ENCODE results near the gene SPSB1.
"Not testable (repeated sequence)": the region's sequence is repeated elsewhere in the genome, so short reads cannot be mapped to it uniquely, and the experiment has no call there.

The SPSB1 gene

GRCh38 chr1:9374748-9375341, 82.2 kb downstream of the SPSB1 start:
- Histone ChIP-seq H3K4me3 (ENCODE audit: low read length) (no peak overlapping the region), H3K9me3 (ENCODE audit: control insufficient read depth, low read length) (no peaks in the 10 kb centered on the region), H3K4me1 (ENCODE audit: control insufficient read depth, insufficient read depth, low read length) (peaks cover 12% of the 10 kb centered on the region), H3K9ac (ENCODE audit: low read length) (no peak overlapping the region), H3K27me3 (ENCODE audit: control insufficient read depth, insufficient read depth, low read length) (no peaks in the 10 kb centered on the region), H3K36me3 (ENCODE audit: control insufficient read depth, insufficient read depth, low read length) (no peaks in the 10 kb centered on the region)

GRCh38 chr1:9375912-9376311, 83.2 kb downstream of the SPSB1 start:
- Histone ChIP-seq H3K4me1 (ENCODE audit: control insufficient read depth, insufficient read depth, low read length) (peaks cover 12% of the 10 kb centered on the region), H3K4me3 (ENCODE audit: low read length) (no peak overlapping the region), H3K9ac (ENCODE audit: low read length) (no peak overlapping the region), H3K27me3 (ENCODE audit: control insufficient read depth, insufficient read depth, low read length) (no peaks in the 10 kb centered on the region), H3K36me3 (ENCODE audit: control insufficient read depth, insufficient read depth, low read length) (no peaks in the 10 kb centered on the region), H3K9me3 (ENCODE audit: control insufficient read depth, low read length) (no peaks in the 10 kb centered on the region)

GRCh38 chr1:9376430-9376829, 83.7 kb downstream of the SPSB1 start:
- Histone ChIP-seq H3K9me3 (ENCODE audit: control insufficient read depth, low read length) (no peaks in the 10 kb centered on the region), H3K36me3 (ENCODE audit: control insufficient read depth, insufficient read depth, low read length) (no peaks in the 10 kb centered on the region), H3K9ac (ENCODE audit: low read length) (no peak overlapping the region), H3K4me1 (ENCODE audit: control insufficient read depth, insufficient read depth, low read length) (peaks cover 12% of the 10 kb centered on the region), H3K27me3 (ENCODE audit: control insufficient read depth, insufficient read depth, low read length) (no peaks in the 10 kb centered on the region), H3K4me3 (ENCODE audit: low read length) (no peak overlapping the region)

GRCh38 chr1:9376886-9377333, 84.2 kb downstream of the SPSB1 start:
- H3K9me3 ChIP-seq (ENCODE audit: control insufficient read depth, low read length), result no peaks in the 10 kb centered on the region
- no peak overlapping the region for H3K4me3 ChIP-seq (ENCODE audit: low read length)
- no peaks in the 10 kb centered on the region for H3K27me3 ChIP-seq (ENCODE audit: control insufficient read depth, insufficient read depth, low read length)
- H3K4me1 ChIP-seq (ENCODE audit: control insufficient read depth, insufficient read depth, low read length), result peaks cover 12% of the 10 kb centered on the region
- no peak overlapping the region for H3K9ac ChIP-seq (ENCODE audit: low read length)
- H3K36me3 ChIP-seq (ENCODE audit: control insufficient read depth, insufficient read depth, low read length), result no peaks in the 10 kb centered on the region

- no peak overlapping the region for H3K4me3 ChIP-seq (ENCODE audit: low read length)
- H3K9ac ChIP-seq (ENCODE audit: low read length), result no peak overlapping the region
- H3K27me3 ChIP-seq (ENCODE audit: control insufficient read depth, insufficient read depth, low read length), result peaks cover 4% of the 10 kb centered on the region
- H3K9me3 ChIP-seq (ENCODE audit: control insufficient read depth, low read length), result no peaks in the 10 kb centered on the region
- H3K36me3 ChIP-seq (ENCODE audit: control insufficient read depth, insufficient read depth, low read length), result no peaks in the 10 kb centered on the region
- H3K4me1 ChIP-seq (ENCODE audit: control insufficient read depth, insufficient read depth, low read length), result peaks cover 12% of the 10 kb centered on the region
Observed at GRCh38 chr1:9378801-9379200, 86.1 kb downstream of the SPSB1 start.

GRCh38 chr1:9380711-9381110, 88.0 kb downstream of the SPSB1 start:
- Histone ChIP-seq H3K4me1 (ENCODE audit: control insufficient read depth, insufficient read depth, low read length) (peaks cover 22% of the 10 kb centered on the region), H3K36me3 (ENCODE audit: control insufficient read depth, insufficient read depth, low read length) (no peaks in the 10 kb centered on the region), H3K4me3 (ENCODE audit: low read length) (no peak overlapping the region), H3K27me3 (ENCODE audit: control insufficient read depth, insufficient read depth, low read length) (peaks cover 4% of the 10 kb centered on the region), H3K9ac (ENCODE audit: low read length) (no peak overlapping the region), H3K9me3 (ENCODE audit: control insufficient read depth, low read length) (no peaks in the 10 kb centered on the region)

GRCh38 chr1:9382643-9383491, 90.2 kb downstream of the SPSB1 start:
- H3K36me3 ChIP-seq (ENCODE audit: control insufficient read depth, insufficient read depth, low read length), result no peaks in the 10 kb centered on the region
- H3K9me3 ChIP-seq (ENCODE audit: control insufficient read depth, low read length), result no peaks in the 10 kb centered on the region
- peaks cover 12% of the 10 kb centered on the region for H3K4me1 ChIP-seq (ENCODE audit: control insufficient read depth, insufficient read depth, low read length)
- no peak overlapping the region for H3K9ac ChIP-seq (ENCODE audit: low read length)
- no peak overlapping the region for H3K4me3 ChIP-seq (ENCODE audit: low read length)
- H3K27me3 ChIP-seq (ENCODE audit: control insufficient read depth, insufficient read depth, low read length), result peaks cover 4% of the 10 kb centered on the region

GRCh38 chr1:9384128-9384527, 91.4 kb downstream of the SPSB1 start:
- H3K9ac ChIP-seq (ENCODE audit: low read length), result no peak overlapping the region
- no peaks in the 10 kb centered on the region for H3K9me3 ChIP-seq (ENCODE audit: control insufficient read depth, low read length)
- no peak overlapping the region for H3K4me3 ChIP-seq (ENCODE audit: low read length)
- H3K36me3 ChIP-seq (ENCODE audit: control insufficient read depth, insufficient read depth, low read length), result no peaks in the 10 kb centered on the region
- H3K27me3 ChIP-seq (ENCODE audit: control insufficient read depth, insufficient read depth, low read length), result peaks cover 4% of the 10 kb centered on the region
- peaks cover 17% of the 10 kb centered on the region for H3K4me1 ChIP-seq (ENCODE audit: control insufficient read depth, insufficient read depth, low read length)

GRCh38 chr1:9384751-9385245, 92.1 kb downstream of the SPSB1 start:
- H3K27me3 ChIP-seq (ENCODE audit: control insufficient read depth, insufficient read depth, low read length), result peaks cover 4% of the 10 kb centered on the region
- H3K36me3 ChIP-seq (ENCODE audit: control insufficient read depth, insufficient read depth, low read length), result no peaks in the 10 kb centered on the region
- no peak overlapping the region for H3K9ac ChIP-seq (ENCODE audit: low read length)
- no peaks in the 10 kb centered on the region for H3K9me3 ChIP-seq (ENCODE audit: control insufficient read depth, low read length)
- no peak overlapping the region for H3K4me3 ChIP-seq (ENCODE audit: low read length)
- H3K4me1 ChIP-seq (ENCODE audit: control insufficient read depth, insufficient read depth, low read length), result peaks cover 17% of the 10 kb centered on the region

GRCh38 chr1:9385392-9385791, 92.7 kb downstream of the SPSB1 start:
- H3K36me3 ChIP-seq (ENCODE audit: control insufficient read depth, insufficient read depth, low read length); H3K4me3 ChIP-seq (ENCODE audit: low read length); H3K27me3 ChIP-seq (ENCODE audit: control insufficient read depth, insufficient read depth, low read length); H3K9ac ChIP-seq (ENCODE audit: low read length); H3K9me3 ChIP-seq (ENCODE audit: control insufficient read depth, low read length): not testable (repeated sequence)
- H3K4me1 ChIP-seq (ENCODE audit: control insufficient read depth, insufficient read depth, low read length), result peaks cover 17% of the 10 kb centered on the region

- H3K9ac ChIP-seq (ENCODE audit: low read length), result no peak overlapping the region
- H3K27me3 ChIP-seq (ENCODE audit: control insufficient read depth, insufficient read depth, low read length), result peaks cover 4% of the 10 kb centered on the region
- no peak overlapping the region for H3K4me3 ChIP-seq (ENCODE audit: low read length)
- H3K4me1 ChIP-seq (ENCODE audit: control insufficient read depth, insufficient read depth, low read length), result peaks cover 17% of the 10 kb centered on the region
- no peaks in the 10 kb centered on the region for H3K9me3 ChIP-seq (ENCODE audit: control insufficient read depth, low read length)
- no peaks in the 10 kb centered on the region for H3K36me3 ChIP-seq (ENCODE audit: control insufficient read depth, insufficient read depth, low read length)
Observed at GRCh38 chr1:9385801-9386573, 93.3 kb downstream of the SPSB1 start.

Data from mucosa of stomach (tissue), 1 donor.